ENCODE measurements around the gene ST6GAL2.

ST6GAL2 gene

GRCh38 chr2:106804161-106804560 lies 81.8 kb downstream of the ST6GAL2 start:
- H3K4me1 ChIP-seq: no peaks in the 10 kb centered on the region
- no peak overlapping the region for H3K4me3 ChIP-seq (ENCODE audit: low read depth, low read length)
- no peaks in the 10 kb centered on the region for H3K9me3 ChIP-seq
- no peaks in the 10 kb centered on the region for H3K36me3 ChIP-seq
- H3K27me3 ChIP-seq: no peaks in the 10 kb centered on the region
- DNase-seq: no peak
- TF ChIP-seq, protein P1, sequence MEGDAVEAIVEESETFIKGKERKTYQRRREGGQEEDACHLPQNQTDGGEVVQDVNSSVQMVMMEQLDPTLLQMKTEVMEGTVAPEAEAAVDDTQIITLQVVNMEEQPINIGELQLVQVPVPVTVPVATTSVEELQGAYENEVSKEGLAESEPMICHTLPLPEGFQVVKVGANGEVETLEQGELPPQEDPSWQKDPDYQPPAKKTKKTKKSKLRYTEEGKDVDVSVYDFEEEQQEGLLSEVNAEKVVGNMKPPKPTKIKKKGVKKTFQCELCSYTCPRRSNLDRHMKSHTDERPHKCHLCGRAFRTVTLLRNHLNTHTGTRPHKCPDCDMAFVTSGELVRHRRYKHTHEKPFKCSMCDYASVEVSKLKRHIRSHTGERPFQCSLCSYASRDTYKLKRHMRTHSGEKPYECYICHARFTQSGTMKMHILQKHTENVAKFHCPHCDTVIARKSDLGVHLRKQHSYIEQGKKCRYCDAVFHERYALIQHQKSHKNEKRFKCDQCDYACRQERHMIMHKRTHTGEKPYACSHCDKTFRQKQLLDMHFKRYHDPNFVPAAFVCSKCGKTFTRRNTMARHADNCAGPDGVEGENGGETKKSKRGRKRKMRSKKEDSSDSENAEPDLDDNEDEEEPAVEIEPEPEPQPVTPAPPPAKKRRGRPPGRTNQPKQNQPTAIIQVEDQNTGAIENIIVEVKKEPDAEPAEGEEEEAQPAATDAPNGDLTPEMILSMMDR (IDR thresholded peaks at IDR 0.05; ENCODE audit: low read depth, low read length): no peak

DNA sequence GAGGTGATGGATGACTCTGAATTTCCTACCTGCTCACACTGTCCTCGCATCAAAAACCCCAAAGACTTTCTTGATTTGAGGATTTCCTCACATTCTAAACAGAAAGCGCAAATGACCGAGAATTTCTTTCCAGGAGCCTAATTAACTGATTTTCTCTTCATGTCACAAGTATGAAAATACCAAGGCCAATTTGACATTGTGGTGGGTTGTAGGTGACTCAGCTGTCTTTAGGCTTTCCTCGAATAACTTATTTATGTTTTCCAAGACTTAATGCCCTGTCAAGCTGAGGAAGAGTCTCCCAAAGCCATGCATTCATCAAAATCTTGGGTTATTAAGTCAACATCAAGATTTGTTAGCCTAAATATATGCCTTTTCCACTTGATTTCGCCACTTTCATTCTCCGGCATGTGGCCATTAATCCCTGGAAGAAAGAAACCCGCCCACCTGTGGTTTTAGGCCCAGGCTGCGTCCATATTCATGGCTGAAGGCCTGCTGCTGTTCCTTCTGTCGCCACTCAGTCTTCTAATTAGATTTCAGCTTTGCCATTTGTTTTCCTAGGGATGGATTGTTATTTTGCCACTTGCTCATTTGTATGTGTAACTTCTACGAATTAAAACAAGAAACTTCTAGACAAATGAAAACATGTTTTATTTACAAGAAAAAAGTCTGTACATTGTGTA lies 84.9 kb downstream of the ST6GAL2 start:
- no peak for DNase-seq
- Histone ChIP-seq H3K27me3 (no peaks in the 10 kb centered on the region), H3K36me3 (no peaks in the 10 kb centered on the region), H3K4me3 (ENCODE audit: low read depth, low read length) (no peak overlapping the region), H3K9me3 (no peaks in the 10 kb centered on the region), H3K4me1 (no peaks in the 10 kb centered on the region)
- TF ChIP-seq, protein P1 (IDR thresholded peaks at IDR 0.05; ENCODE audit: low read depth, low read length): no peak

DNA sequence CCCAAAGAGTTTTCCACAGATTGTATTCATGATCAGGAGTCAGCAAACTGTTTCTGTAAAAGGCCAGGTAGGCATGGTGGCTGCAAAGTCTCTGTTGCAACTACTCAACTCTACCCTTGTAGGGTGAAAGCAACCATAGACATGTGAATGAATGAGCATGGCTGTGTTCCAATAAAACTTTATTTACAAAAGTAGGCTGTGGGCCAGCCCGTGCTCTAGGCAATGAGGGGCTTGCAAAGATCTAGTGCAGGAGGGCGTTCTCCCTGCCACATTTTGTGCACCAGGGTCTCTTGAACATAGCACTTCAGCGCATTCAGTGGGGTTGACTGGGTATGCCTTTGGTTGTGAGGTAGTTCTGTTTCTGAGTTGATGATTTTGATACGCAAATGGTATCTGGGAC lies 85.8 kb downstream of the ST6GAL2 start:
- no peak for DNase-seq
- no peaks in the 10 kb centered on the region for H3K9me3 ChIP-seq
- no peaks in the 10 kb centered on the region for H3K36me3 ChIP-seq
- H3K4me1 ChIP-seq: no peaks in the 10 kb centered on the region
- no peaks in the 10 kb centered on the region for H3K27me3 ChIP-seq
- TF ChIP-seq, protein P1 (IDR thresholded peaks at IDR 0.05; ENCODE audit: low read depth, low read length): no peak
- no peak overlapping the region for H3K4me3 ChIP-seq (ENCODE audit: low read depth, low read length)

- Histone ChIP-seq H3K4me1 (no peaks in the 10 kb centered on the region), H3K36me3 (no peaks in the 10 kb centered on the region), H3K27me3 (no peaks in the 10 kb centered on the region), H3K4me3 (ENCODE audit: low read depth, low read length) (no peak overlapping the region), H3K9me3 (no peaks in the 10 kb centered on the region)
- DNase-seq: no peak
- TF ChIP-seq, protein P1 (IDR thresholded peaks at IDR 0.05; ENCODE audit: low read depth, low read length): no peak
Observed at GRCh38 chr2:106798826-106799552, 87.0 kb downstream of the ST6GAL2 start.

- Histone ChIP-seq H3K27me3 (no peaks in the 10 kb centered on the region), H3K4me1 (no peaks in the 10 kb centered on the region), H3K4me3 (ENCODE audit: low read depth, low read length) (no peak overlapping the region), H3K36me3 (no peaks in the 10 kb centered on the region), H3K9me3 (no peaks in the 10 kb centered on the region)
- TF ChIP-seq, protein P1 (IDR thresholded peaks at IDR 0.05; ENCODE audit: low read depth, low read length): no peak
- no peak for DNase-seq
Observed at GRCh38 chr2:106797494-106797893, 88.5 kb downstream of the ST6GAL2 start.

- DNase-seq: no peak
- Histone ChIP-seq H3K4me3 (ENCODE audit: low read depth, low read length) (no peak overlapping the region), H3K9me3 (no peaks in the 10 kb centered on the region), H3K4me1 (no peaks in the 10 kb centered on the region), H3K36me3 (no peaks in the 10 kb centered on the region), H3K27me3 (no peaks in the 10 kb centered on the region)
- TF ChIP-seq, protein P1 (IDR thresholded peaks at IDR 0.05; ENCODE audit: low read depth, low read length): no peak
Observed at GRCh38 chr2:106792671-106793070, 93.3 kb downstream of the ST6GAL2 start.

All from BE2C (cell line).